ENCODE data around the gene TPBG.

The TPBG gene

GRCh38 chr6:82363428-82364086 is at the start of gene TPBG:
TPBG (plus strand) TSS chr6:82363817; CDS start chr6:82364962, 1,145 bp downstream.
- DNase-seq, result peak; percentile 72

- no peak for DNase-seq
These were observed 41.2 kb upstream of the TPBG start for GRCh38 chr6:82322386-82322785.

GRCh38 chr6:82329766-82330165 is 33.9 kb upstream of the TPBG start:
- no peak for DNase-seq

GRCh38 chr6:82330171-82330804 is 33.3 kb upstream of the TPBG start:
- DNase-seq, result no peak

GRCh38 chr6:82331031-82331773 is 32.4 kb upstream of the TPBG start:
- peak; percentile 9 for DNase-seq

- no peak for DNase-seq
These were observed 29.8 kb upstream of the TPBG start for GRCh38 chr6:82333781-82334180.

- DNase-seq, result no peak
These were observed 25.8 kb upstream of the TPBG start for GRCh38 chr6:82337688-82338257.

GRCh38 chr6:82348130-82348529 is 15.5 kb upstream of the TPBG start:
- no peak for DNase-seq

GRCh38 chr6:82353848-82354247 is 9.8 kb upstream of the TPBG start:
- no peak for DNase-seq

- no peak for DNase-seq
These were observed 3.1 kb upstream of the TPBG start for GRCh38 chr6:82360552-82360951.

- no peak for DNase-seq
These were observed 2.0 kb upstream of the TPBG start for GRCh38 chr6:82361631-82362030.

- no peak for DNase-seq
These were observed 1.5 kb upstream of the TPBG start for GRCh38 chr6:82362144-82362543.

GRCh38 chr6:82362878-82363427 is 664 bp upstream of the TPBG start:
- no peak for DNase-seq

GRCh38 chr6:82364087-82365015 is 734 bp downstream of the TPBG start:
- DNase-seq, result peak; percentile 51

- no peak for DNase-seq
These were observed 1.6 kb downstream of the TPBG start for GRCh38 chr6:82365016-82365795.

- no peak for DNase-seq
These were observed 4.1 kb downstream of the TPBG start for GRCh38 chr6:82367704-82368103.

GRCh38 chr6:82370788-82371187 is 7.2 kb downstream of the TPBG start:
- no peak for DNase-seq

GRCh38 chr6:82371799-82372546 is 8.4 kb downstream of the TPBG start:
- no peak for DNase-seq

GRCh38 chr6:82372656-82373055 is 9.0 kb downstream of the TPBG start:
- no peak for DNase-seq

GRCh38 chr6:82374516-82374915 is 10.9 kb downstream of the TPBG start:
- no peak for DNase-seq

- no peak for DNase-seq
These were observed 13.0 kb downstream of the TPBG start for GRCh38 chr6:82376636-82377035.
